Neural cell (in vitro differentiated cells): ENCODE data around the gene FBXL20.

Experiments
- CTCF ChIP-seq: fragments of 450-650 bp; IDR thresholded peaks from 2 replicates; pipeline ENCODE4 v1.5.1; 2014; ENCODE audit warnings: antibody characterized with exemption, mild to moderate bottlenecking, moderate library complexity; ENCODE audit not compliant: poor library complexity, severe bottlenecking
- POLR2AphosphoS5 ChIP-seq: IDR thresholded peaks from 2 replicates; pipeline ENCODE4 v1.6.1; 2012

- TF ChIP-seq CTCF: no peak
- no peak for TF ChIP-seq POLR2AphosphoS5
Measured at GRCh38 chr17:39212195-39212810, 189.1 kb downstream of the FBXL20 start.
